ENCODE results near the gene UNC5C.

The UNC5C gene

DNA sequence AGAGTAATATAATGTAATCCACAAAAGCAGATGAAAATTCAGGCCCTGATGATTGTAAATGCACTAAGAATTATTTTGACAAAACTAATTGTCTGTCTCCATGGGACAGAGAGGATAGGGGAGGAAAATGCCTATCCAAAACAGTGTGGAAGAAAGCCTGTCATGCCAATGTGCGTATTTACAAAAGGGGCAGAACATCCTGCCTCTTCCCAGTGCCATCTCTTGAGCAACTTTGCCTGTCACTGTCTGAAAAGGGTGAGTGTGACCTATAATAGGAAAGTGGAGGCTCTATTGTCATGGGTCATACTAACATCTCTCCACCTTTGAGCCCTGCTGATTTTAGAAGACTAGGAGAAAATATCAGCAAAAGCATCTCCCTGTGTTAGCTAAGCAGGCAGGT, 264.1 kb downstream of the UNC5C start:
- in situ Hi-C loops (cut with MboI; ENCODE audit: low sequenced_read_pairs) = no loop called here

DNA sequence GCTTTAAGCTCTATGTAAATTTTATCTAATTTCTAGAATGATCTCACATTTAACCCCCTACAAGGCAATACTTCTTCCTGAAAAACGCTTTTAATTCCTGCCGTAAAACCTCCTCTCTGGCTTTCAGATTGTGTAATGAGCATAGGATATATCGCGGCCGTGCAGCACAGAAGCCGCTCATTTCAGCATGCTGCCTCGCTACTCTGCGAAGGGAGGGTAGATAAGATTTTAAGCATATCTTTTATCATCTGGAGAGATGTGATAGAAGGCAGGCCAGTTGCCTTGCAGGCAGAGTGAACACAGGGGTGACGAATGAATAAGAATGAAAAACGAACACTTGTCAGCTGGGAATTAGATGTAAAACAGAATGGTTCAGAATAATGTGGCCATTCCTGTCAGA, 265.5 kb downstream of the UNC5C start:
- in situ Hi-C loops (cut with MboI; ENCODE audit: low sequenced_read_pairs) = no loop called here

DNA sequence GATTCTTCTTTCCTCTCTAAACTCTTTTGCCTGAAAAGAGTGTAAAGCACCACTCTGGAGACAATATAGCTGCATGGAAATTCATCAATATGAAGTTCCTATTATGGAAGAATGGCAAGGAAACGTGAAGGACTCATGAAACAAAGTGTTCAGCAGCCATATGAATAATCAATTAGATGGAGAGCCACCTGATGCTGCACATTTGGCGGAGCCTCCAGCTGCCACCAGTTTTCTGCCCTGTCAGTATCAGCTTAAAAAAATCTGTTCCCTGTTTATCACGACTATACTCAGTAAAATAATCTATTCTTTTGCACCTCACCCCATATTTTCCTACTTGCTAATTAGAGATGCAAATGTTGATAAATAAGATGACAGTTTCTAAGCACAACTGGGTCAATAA, 276.0 kb downstream of the UNC5C start:
- in situ Hi-C loops (cut with MboI; ENCODE audit: low sequenced_read_pairs) = no loop called here

- in situ Hi-C loops (cut with MboI; ENCODE audit: low sequenced_read_pairs) = no loop called here
These were observed 276.7 kb downstream of the UNC5C start for GRCh38 chr4:95272036-95272435.

- in situ Hi-C loops (cut with MboI; ENCODE audit: low sequenced_read_pairs) = no loop called here
These were observed 279.8 kb downstream of the UNC5C start for GRCh38 chr4:95268819-95269565.

GRCh38 chr4:95267081-95267480, 281.7 kb downstream of the UNC5C start:
- in situ Hi-C loops (cut with MboI; ENCODE audit: low sequenced_read_pairs) = no loop called here

GRCh38 chr4:95265814-95266740, 282.7 kb downstream of the UNC5C start:
- in situ Hi-C loops (cut with MboI; ENCODE audit: low sequenced_read_pairs) = no loop called here

DNA sequence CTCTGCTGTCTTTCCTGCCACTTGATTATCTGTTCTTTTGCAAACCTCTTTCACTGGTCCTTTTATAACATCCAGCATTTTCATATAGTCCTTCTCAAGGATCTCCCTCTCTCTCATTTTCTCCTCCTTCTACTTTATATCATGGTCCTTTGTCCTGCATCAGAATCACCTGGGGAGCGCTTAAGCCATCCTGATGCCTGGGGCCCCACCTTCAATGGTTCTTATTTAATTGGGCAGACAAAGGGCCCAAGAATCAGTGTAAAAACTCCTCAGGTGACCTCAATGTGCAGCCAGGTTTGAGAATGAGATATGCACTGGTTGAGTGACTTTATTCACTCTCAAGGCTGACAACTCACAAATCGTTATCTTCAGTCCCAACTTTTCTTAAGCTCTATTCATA, 283.9 kb downstream of the UNC5C start:
- in situ Hi-C loops (cut with MboI; ENCODE audit: low sequenced_read_pairs) = no loop called here

DNA sequence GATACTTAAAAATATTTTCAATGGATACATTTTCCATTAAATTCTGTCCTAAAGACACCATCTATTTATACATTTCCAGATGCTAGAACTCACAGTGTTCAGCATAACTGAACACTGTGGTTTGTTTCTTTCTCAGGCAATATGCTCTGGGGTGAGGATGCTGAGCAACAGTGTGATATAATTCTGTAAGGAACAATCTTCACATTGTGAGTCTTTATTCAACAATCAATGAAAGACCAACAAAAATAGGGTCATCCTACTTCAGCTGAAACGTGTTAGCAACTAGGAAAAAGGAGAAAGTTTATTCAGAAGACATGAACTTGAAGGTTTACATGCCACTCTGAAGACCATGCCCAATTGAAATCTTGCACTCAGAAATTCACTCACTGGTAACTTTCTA, 284.8 kb downstream of the UNC5C start:
- in situ Hi-C loops (cut with MboI; ENCODE audit: low sequenced_read_pairs) = no loop called here

DNA sequence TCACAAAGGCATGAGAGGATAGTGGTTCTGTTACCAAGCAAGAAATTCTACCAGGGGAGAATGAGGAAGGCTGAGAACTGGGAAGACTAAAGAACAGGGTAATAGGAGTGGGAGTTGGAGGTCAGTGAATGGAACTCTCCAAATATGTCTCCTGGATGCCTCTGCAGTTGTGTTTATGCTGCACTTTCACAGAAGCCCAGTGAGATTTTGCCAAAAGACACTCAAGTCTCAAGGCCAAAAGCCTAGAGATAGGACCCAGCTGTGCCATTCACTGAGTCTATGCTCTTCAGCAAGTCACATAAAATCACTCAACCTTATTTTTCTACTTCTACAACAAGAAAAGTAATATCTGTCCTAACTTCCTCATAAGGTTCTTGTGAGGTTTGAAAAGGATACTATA, 285.4 kb downstream of the UNC5C start:
- in situ Hi-C loops (cut with MboI; ENCODE audit: low sequenced_read_pairs) = no loop called here

- in situ Hi-C loops (cut with MboI; ENCODE audit: low sequenced_read_pairs) = no loop called here
These were observed 292.5 kb downstream of the UNC5C start for GRCh38 chr4:95256108-95256835.

DNA sequence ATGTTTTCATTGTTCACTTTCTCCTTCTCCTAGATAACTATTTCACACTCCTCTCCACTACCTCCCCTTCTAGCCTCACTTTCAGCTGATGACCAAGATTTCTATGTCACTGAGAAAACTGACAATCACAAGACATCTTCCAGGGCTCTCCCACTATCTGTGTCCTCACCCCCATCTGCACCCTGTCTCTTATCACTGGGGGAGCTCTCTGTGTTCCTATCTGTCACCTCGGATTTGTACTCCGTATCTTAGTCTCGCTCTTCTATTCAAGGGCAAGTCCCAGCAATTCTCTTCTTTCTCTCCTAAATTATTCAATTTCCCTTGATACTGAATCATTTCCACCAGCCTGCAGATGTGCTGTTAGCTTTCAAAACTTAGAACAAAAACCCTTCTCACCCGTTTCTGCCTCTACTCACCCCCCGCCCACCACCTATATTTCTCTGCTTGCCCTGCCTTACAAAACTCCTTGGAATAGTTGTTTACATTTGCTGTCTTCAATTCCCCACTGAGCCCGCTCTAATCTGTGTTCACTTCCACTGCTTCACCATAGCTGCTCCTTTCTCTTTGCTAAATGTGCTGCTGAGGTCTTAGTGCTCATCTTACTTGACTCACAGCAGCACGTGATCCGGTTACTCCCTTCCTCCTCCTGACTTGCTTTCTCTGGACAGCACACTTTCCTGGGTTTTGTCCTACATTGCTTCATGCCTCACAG, 293.2 kb downstream of the UNC5C start:
- in situ Hi-C loops (cut with MboI; ENCODE audit: low sequenced_read_pairs) = no loop called here

DNA sequence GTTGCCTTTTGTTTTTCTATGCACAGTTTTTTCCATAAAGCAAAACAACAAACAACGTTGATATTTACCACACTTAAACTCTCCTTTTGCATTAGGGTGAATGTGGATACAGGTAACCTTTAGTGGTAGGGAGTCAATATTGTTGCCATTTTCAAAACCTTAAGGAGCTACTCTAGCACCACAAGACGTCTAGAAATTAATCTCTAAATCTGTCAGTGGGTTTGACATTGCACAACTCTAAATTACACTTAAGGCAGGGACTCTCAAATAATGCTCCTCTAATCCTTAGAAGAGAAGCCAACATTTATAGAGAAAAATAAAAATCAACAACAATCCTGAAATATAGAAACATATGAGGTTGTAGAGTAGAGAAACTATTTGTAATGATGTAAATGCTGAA, 297.2 kb downstream of the UNC5C start:
- in situ Hi-C loops (cut with MboI; ENCODE audit: low sequenced_read_pairs) = no loop called here

- in situ Hi-C loops (cut with MboI; ENCODE audit: low sequenced_read_pairs) = no loop called here
These were observed 298.1 kb downstream of the UNC5C start for GRCh38 chr4:95250544-95251137.

DNA sequence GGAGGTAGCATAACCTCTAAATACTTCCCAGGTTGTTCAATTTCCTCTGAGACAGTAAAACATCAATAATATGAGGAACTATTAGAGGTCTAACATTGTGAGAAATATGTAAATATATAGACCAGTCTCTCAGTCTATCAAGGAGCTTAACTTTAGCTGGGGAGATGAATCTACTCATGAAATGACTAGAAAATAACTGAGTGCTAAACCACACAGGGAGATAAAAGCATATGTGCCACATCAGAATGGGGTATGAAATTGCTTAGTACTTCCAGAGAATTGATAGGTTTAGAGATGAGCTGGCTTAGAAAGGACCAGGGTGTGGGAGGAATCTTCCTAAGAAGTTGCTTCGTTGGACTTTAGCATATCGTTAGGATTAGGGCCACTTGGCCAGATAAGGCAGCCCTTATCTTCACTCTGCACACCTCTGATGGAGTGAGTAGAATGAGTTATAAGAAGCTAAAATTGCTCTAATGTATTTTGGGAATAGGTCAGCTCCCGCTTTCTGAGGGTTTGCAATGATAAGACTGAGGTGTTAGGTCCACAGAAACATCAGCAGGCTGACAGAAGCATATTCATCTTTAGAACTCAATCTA, 299.2 kb downstream of the UNC5C start:
- in situ Hi-C loops (cut with MboI; ENCODE audit: low sequenced_read_pairs) = no loop called here

GRCh38 chr4:95248720-95249425, 299.9 kb downstream of the UNC5C start:
- in situ Hi-C loops (cut with MboI; ENCODE audit: low sequenced_read_pairs) = no loop called here

DNA sequence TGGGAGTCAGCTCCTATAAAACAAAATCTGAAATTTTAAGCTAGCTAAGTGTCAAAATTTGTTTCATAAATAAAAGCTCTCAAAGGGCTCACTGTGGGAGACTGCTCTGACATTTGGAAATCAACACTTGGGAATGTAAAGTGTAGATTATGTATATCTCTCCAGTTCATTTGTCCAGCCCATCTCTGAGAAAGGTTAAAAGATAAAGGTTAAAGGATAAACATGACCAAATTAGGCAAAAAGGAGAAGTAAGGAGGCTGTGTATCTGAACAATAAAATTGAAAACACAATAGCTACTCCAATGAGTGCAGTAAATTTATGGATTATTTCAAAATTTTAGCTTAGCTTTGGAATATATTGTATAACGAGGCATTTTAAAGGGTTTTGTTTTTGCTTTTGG, 304.9 kb downstream of the UNC5C start:
- in situ Hi-C loops (cut with MboI; ENCODE audit: low sequenced_read_pairs) = no loop called here

GRCh38 chr4:95238554-95238953, 310.2 kb downstream of the UNC5C start:
- in situ Hi-C loops (cut with MboI; ENCODE audit: low sequenced_read_pairs) = no loop called here

GRCh38 chr4:95232358-95233156, 316.2 kb downstream of the UNC5C start:
- in situ Hi-C loops (cut with MboI; ENCODE audit: low sequenced_read_pairs) = no loop called here
